B cell (primary cell): ENCODE data around the gene PLSCR5.

Experiments used
- CTCF ChIP-seq: fragments of 200-600 bp; IDR thresholded peaks from one replicate; pipeline ENCODE4 v1.8.0; 2022; ENCODE audit warnings: antibody characterized with exemption, mild to moderate bottlenecking
- EZH2 ChIP-seq: IDR thresholded peaks from 2 replicates; pipeline ENCODE4 v1.6.1; 2012; ENCODE audit warnings: borderline replicate concordance, low read depth, mild to moderate bottlenecking, moderate library complexity, low read length; ENCODE audit not compliant: insufficient read depth, poor library complexity, severe bottlenecking

GRCh38 chr3:146557745-146558144 is 47.4 kb downstream of the PLSCR5 start:
- TF ChIP-seq CTCF: no peak
- TF ChIP-seq EZH2: no peak
